GM12872 (cell line): ENCODE measurements around the gene CYSLTR2.

ENCODE experiments used
- TF ChIP-seq, protein P1 (sequence below): IDR thresholded peaks from 3 replicates; pipeline ENCODE4 v1.5.1; 2011; ENCODE audit warnings: low read depth, mild to moderate bottlenecking, low read length, moderate library complexity; ENCODE audit not compliant: insufficient read depth

CYSLTR2 gene

DNA sequence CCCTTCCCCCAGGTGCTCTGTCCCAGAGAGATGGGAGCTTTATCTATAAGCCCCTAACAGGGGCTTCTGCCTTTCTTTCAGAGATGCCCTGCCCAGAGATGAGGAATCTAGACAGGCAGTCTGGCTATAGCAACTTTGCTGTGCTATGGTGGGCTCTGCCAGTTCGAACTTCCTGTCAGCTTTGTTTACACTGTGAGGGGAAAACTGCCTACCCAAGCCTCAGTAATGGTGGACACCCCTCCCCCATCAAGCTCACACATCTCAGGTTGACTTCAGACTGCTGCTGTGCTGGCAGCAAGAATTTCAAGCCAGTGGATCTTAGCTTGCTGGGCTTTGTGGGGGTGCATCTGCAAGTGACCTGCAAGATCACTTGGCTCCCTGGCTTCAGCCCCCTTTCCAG lies 21.5 kb downstream of the CYSLTR2 start:
- TF ChIP-seq, protein P1, sequence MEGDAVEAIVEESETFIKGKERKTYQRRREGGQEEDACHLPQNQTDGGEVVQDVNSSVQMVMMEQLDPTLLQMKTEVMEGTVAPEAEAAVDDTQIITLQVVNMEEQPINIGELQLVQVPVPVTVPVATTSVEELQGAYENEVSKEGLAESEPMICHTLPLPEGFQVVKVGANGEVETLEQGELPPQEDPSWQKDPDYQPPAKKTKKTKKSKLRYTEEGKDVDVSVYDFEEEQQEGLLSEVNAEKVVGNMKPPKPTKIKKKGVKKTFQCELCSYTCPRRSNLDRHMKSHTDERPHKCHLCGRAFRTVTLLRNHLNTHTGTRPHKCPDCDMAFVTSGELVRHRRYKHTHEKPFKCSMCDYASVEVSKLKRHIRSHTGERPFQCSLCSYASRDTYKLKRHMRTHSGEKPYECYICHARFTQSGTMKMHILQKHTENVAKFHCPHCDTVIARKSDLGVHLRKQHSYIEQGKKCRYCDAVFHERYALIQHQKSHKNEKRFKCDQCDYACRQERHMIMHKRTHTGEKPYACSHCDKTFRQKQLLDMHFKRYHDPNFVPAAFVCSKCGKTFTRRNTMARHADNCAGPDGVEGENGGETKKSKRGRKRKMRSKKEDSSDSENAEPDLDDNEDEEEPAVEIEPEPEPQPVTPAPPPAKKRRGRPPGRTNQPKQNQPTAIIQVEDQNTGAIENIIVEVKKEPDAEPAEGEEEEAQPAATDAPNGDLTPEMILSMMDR: no peak

DNA sequence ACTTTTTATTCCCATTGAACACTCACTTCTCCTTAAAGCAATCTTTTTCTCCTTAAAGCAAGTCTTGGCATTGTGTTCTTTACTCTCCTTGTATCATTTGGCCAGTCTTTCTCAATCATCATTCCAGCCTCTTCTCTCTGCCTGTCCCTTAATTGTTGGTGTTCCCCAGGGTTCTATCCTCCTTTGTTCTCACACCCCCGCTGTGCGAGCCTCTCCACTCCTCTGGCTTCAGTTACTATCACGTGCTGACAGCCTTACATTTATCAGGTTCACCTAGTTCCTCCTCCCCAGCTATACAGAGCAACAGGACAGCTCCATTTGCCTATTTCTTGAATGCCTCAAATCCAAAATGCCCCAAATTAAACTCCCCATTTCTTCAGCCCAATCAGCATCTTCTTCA lies 24.6 kb downstream of the CYSLTR2 start:
- TF ChIP-seq, protein P1: no peak

DNA sequence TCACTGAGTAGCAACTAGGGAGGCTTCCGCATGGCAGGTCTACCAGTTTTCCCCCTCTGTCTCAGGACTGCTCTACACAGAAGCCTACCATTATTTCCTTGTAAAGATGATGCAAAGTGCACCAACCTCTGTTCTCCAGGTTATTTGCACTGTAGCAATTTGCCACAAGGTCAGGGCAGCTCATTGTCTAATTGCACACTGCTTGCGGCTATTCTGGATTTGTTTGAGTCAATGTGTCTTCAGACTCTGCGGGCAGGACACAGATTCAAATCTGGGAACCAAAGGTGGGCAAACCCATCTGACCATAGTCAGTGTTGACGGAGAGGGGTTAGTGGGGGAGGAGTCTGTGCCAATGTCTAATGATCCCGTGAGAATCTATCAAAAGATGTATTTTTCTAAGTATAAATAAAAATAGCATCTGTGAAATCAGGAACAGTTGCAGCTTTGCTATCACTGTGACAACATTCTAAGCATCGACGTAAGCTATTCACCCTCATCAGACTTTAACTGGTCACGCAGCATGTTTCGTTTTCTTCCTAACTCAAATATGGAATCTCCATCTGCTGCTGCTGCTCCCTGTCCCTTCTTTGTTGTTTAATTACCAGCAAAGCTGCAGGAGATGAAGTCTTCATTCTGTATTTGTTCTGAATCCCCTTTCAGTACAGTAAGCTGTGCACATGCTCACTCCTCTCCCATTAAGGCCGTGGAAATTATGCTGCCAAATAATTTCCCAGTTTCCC lies 26.4 kb downstream of the CYSLTR2 start:
- TF ChIP-seq, protein P1: no peak

DNA sequence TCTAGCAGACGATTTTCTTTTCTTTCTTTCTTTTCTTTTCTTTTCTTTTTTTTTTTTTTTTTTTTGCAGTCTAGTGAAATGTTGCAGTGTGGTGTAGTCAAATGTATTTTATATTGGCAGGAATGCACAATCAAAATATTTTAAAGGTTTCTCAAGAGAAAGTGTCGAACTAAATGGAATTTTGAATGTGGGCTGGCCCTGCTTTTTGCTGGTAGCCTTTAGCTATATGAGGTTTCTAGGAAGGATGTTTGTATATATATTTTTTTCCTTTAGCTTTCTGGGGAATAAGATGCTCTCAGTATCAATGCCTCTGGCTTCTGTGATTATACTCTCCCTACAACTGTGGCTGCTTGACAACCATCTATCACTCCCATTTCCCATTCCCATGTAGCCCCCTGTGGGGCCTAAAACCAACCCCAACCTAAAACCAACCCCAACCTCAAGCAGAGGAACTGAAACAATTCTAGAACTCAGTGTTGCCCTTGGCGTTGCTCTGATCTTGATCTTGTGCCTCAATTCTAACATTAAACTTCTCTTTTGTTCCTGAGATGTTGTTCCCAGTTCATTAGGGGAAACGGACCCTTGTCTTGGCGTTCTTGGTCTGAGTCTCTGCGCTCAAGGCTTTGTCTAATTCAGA lies 27.1 kb downstream of the CYSLTR2 start:
- TF ChIP-seq, protein P1: no peak

DNA sequence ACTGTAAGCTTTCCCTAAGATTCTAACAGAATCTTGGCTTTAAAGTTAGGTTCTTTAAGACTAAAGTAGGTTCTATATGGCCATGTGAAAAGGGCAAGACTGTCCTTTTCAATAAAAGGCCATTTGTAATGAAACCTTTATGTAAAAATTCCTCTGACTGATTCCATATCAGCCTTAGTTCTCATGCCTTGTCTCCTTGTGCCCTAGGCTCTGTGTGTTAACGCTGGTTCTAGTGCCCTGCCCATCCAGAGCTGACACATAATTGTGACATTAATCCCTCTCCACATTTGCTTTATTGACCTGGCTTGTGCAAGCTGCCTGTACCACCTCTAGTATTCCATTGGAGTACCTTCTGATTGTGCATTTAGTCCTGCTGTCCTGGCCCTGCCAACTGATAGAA lies 28.2 kb downstream of the CYSLTR2 start:
- TF ChIP-seq, protein P1: no peak

DNA sequence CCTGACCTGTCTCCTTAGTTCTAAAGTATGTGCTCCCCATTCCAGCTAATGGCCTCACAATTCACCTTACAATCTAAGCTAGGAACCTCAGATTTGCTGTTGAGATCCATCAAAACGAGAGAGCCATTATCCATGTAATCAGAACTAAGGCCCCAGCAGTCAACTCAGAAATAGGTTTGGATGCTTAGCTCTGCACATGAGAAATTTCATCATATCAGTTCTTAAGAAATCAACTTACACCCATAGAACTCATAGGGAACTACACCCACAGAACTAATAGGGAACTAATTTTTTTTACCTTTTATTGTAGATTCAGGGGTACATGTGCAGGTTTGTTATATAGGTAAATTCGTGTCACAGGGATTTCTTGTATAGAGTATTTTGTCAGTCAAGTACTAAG lies 28.7 kb downstream of the CYSLTR2 start:
- TF ChIP-seq, protein P1: no peak

DNA sequence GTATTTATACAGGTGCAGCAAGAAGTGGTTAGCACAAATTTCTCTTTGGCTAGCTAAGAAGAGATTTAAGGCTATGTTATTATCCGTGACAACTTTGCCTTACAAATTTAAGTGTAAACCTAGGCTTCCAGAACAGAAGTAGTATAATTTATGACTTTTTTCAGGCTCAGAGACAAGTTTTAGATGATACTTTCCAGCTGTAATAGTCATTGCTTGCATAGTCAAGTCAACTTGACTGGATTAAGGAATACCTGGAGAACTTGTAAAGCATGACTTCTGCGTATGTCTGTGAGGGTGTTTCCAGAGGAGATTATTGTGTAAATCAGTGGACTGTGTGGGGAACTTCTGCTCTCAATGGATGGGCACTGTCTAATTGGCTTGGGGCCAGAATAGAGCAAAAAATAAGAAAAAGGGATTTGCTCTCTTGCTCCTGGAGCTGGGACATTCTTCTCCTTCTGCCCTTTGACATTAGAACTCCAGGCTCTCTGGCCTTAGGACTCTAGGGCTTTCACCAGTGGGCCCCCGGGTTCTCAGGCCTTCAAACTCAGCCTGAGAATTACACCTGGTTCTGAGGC lies 33.0 kb downstream of the CYSLTR2 start:
- TF ChIP-seq, protein P1: no peak
